Activated CD8-positive, alpha-beta memory T cell treated with anti-CD3 and anti-CD28 coated beads, Interleukin-2, amount 50 U/mL, for 24 hours (primary cell): Measurements from ENCODE around the gene TAF5L.
"Not testable (repeated sequence)": the region's sequence is repeated elsewhere in the genome, so short reads cannot be mapped to it uniquely, and the experiment has no call there.

ENCODE experiments used
- DNase-seq: peaks from one replicate; pipeline ENCODE4 v3.0.0-alpha.2; 2020; ENCODE audit errors: extremely low read depth

The TAF5L gene

GRCh38 chr1:229567109-229567868, 58.6 kb downstream of the TAF5L start:
- DNase-seq: no peak

GRCh38 chr1:229563701-229564100, 62.2 kb downstream of the TAF5L start:
- DNase-seq: no peak

GRCh38 chr1:229563241-229563640, 62.7 kb downstream of the TAF5L start:
- DNase-seq: no peak

- DNase-seq: no peak
Observed at GRCh38 chr1:229562686-229563085, 63.2 kb downstream of the TAF5L start.

GRCh38 chr1:229561141-229561540, 64.8 kb downstream of the TAF5L start:
- no peak for DNase-seq

GRCh38 chr1:229560124-229560523, 65.8 kb downstream of the TAF5L start:
- DNase-seq: not testable (repeated sequence)

GRCh38 chr1:229559336-229559801, 66.6 kb downstream of the TAF5L start:
- DNase-seq: not testable (repeated sequence)

GRCh38 chr1:229558460-229559335, 67.2 kb downstream of the TAF5L start, which contains the start of gene ABCB10:
Gene ABCB10, minus strand, starts transcription at chr1:229558707. Its CDS starts 55 bp downstream, at chr1:229558652.
- peak; percentile 69 for DNase-seq

- DNase-seq: no peak
Observed at GRCh38 chr1:229557913-229558414, 68.0 kb downstream of the TAF5L start.

GRCh38 chr1:229557200-229557850, 68.6 kb downstream of the TAF5L start:
- no peak for DNase-seq

- DNase-seq: no peak
Observed at GRCh38 chr1:229554886-229555621, 70.9 kb downstream of the TAF5L start.

GRCh38 chr1:229553621-229554130, 72.2 kb downstream of the TAF5L start:
- no peak for DNase-seq

GRCh38 chr1:229552732-229553131, 73.2 kb downstream of the TAF5L start:
- no peak for DNase-seq

- DNase-seq: no peak
Observed at GRCh38 chr1:229550812-229551567, 74.9 kb downstream of the TAF5L start.

- no peak for DNase-seq
Observed at GRCh38 chr1:229547542-229547941, 78.4 kb downstream of the TAF5L start.

GRCh38 chr1:229544587-229544986, 81.3 kb downstream of the TAF5L start:
- no peak for DNase-seq
